ENCODE data around the gene STOM.

STOM gene

GRCh38 chr9:121360601-121361374 lies 9.3 kb downstream of the STOM start:
- Histone ChIP-seq H3K9ac (no peak overlapping the region), H3K79me2 (ENCODE audit: insufficient read depth, low read depth) (no peaks in the 10 kb centered on the region), H4K20me1 (ENCODE audit: insufficient read depth) (no peaks in the 10 kb centered on the region), H2AFZ (ENCODE audit: low read depth) (no peak overlapping the region), H3K4me2 (peak overlapping the region; percentile 78; the same call in 1 of the 2 replicates), H3K27ac (no peak overlapping the region), H3K36me3 (ENCODE audit: insufficient read depth) (no peaks in the 10 kb centered on the region), H3K4me1 (ENCODE audit: low read depth, poor library complexity, severe bottlenecking) (peaks cover 44% of the 10 kb centered on the region), H3K4me3 (IDR thresholded peaks at IDR 0.05; ENCODE audit: insufficient read depth, low read depth, low read length) (no peak overlapping the region), H3K27me3 (ENCODE audit: insufficient read depth, low read depth) (no peaks in the 10 kb centered on the region)
- TF ChIP-seq CTCF (conservative IDR thresholded peaks at IDR 0.05; ENCODE audit: low read depth, low read length): no peak

GRCh38 chr9:121359351-121360294 lies 10.4 kb downstream of the STOM start:
- Histone ChIP-seq H3K27ac (peak overlapping the region; percentile 39; the same call in 1 of the 2 replicates), H3K79me2 (ENCODE audit: insufficient read depth, low read depth) (no peaks in the 10 kb centered on the region), H3K4me1 (ENCODE audit: low read depth, poor library complexity, severe bottlenecking) (peaks cover 44% of the 10 kb centered on the region)

GRCh38 chr9:121358751-121359150 lies 11.3 kb downstream of the STOM start:
- H3K4me1 ChIP-seq (ENCODE audit: low read depth, poor library complexity, severe bottlenecking): peaks cover 44% of the 10 kb centered on the region
- H2AFZ ChIP-seq (ENCODE audit: low read depth): no peak overlapping the region
- H3K4me3 ChIP-seq (IDR thresholded peaks at IDR 0.05; ENCODE audit: insufficient read depth, low read depth, low read length): no peak overlapping the region

More at GRCh38 chr9:121359351-121360294, 10.4 kb downstream of the STOM start:
- H3K27me3 ChIP-seq (ENCODE audit: insufficient read depth, low read depth): no peaks in the 10 kb centered on the region
- no peaks in the 10 kb centered on the region for H3K36me3 ChIP-seq (ENCODE audit: insufficient read depth)
- peak overlapping the region; percentile 78 for H3K4me2 ChIP-seq
- H2AFZ ChIP-seq (ENCODE audit: low read depth): no peak overlapping the region
- TF ChIP-seq CTCF (conservative IDR thresholded peaks at IDR 0.05; ENCODE audit: low read depth, low read length): no peak
- no peaks in the 10 kb centered on the region for H4K20me1 ChIP-seq (ENCODE audit: insufficient read depth)
- no peak overlapping the region for H3K4me3 ChIP-seq (IDR thresholded peaks at IDR 0.05; ENCODE audit: insufficient read depth, low read depth, low read length)
- H3K9ac ChIP-seq: no peak overlapping the region

More at GRCh38 chr9:121358751-121359150, 11.3 kb downstream of the STOM start:
- no peak overlapping the region for H3K9ac ChIP-seq
- no peaks in the 10 kb centered on the region for H3K27me3 ChIP-seq (ENCODE audit: insufficient read depth, low read depth)
- H3K79me2 ChIP-seq (ENCODE audit: insufficient read depth, low read depth): no peaks in the 10 kb centered on the region
- H3K4me2 ChIP-seq: peak overlapping the region; percentile 78; the same call in 1 of the 2 replicates
- no peak for TF ChIP-seq CTCF (conservative IDR thresholded peaks at IDR 0.05; ENCODE audit: low read depth, low read length)
- H4K20me1 ChIP-seq (ENCODE audit: insufficient read depth): no peaks in the 10 kb centered on the region
- peak overlapping the region; percentile 39; the same call in 1 of the 2 replicates for H3K27ac ChIP-seq
- no peaks in the 10 kb centered on the region for H3K36me3 ChIP-seq (ENCODE audit: insufficient read depth)

Measured in KMS-11 (cell line).